GM12878 (cell line): ENCODE measurements around the gene RPS6KC1. TPM values are rescaled to one million over a fixed set of nuclear protein-coding genes. Genes with fewer than 3 reads are reported as not detected.

ENCODE experiments used
- ATAC-seq: fragments of 200-7000 bp; cut with Tn5 transposase; 3 replicates; pipeline ENCODE4 v1.9.1; 2020; ENCODE audit warnings: mild to moderate bottlenecking, moderate library complexity
- BruUV-seq: library from RNA; stranded (reverse); fragments of 400-500 nt; replicated peaks from 2 replicates; lab custom pipeline; 2021; lab: Mats Ljungman, UMichigan
- CTCF ChIA-PET: fragments of 300-600 bp; sonication (Branson Sonifier 250); formaldehyde crosslinking; extraction: SDS; loops from one replicate; lab custom pipeline; 2021; ENCODE audit warnings: inconsistent platforms; lab: Yijun Ruan, JAX
- POLR2A ChIA-PET: fragments of 350-600 bp; formaldehyde crosslinking; extraction: SDS; loops from one replicate; lab custom pipeline; 2021; ENCODE audit warnings: inconsistent platforms; lab: Charles Lee
- RAD21 ChIA-PET: fragments of 300-600 bp; sonication (Branson Sonifier 250); formaldehyde crosslinking; loops from one replicate; lab custom pipeline; 2023; ENCODE audit warnings: antibody characterized with exemption; ENCODE audit not compliant: unreplicated experiment; lab: Charles Lee
- SMC1A ChIA-PET: fragments of 300-600 bp; sonication (Branson Sonifier 250); formaldehyde crosslinking; loops from one replicate; lab custom pipeline; 2023; ENCODE audit not compliant: unreplicated experiment, uncharacterized antibody; lab: Charles Lee
- DNase-seq: peaks from one replicate; pipeline ENCODE4 v3.0.0-alpha.2; 2011; ENCODE audit warnings: low read depth, low spot score
- FAIRE-seq: peaks from 3 replicates; lab custom pipeline; 2011; peaks lifted over from hg19 to GRCh38; lab: Jason Lieb, UNC
- H2AFZ ChIP-seq: 2 replicates; pipeline ENCODE4 v1.6.0; 2011; ENCODE audit warnings: low read depth, low read length, control low read depth; ENCODE audit not compliant: control insufficient read depth
- H3K27ac ChIP-seq: 2 replicates; pipeline ENCODE4 v1.5.1; 2011; ENCODE audit warnings: control low read depth; ENCODE audit not compliant: control insufficient read depth, insufficient read depth
- H3K27me3 ChIP-seq, 2 experiments: replicated peaks in 1 of 2; 2 replicates each; pipeline versions ENCODE4 v1.6.0 to v1.6.1; 2011; ENCODE audit warnings: low read length in 1 of 2; ENCODE audit not compliant: control insufficient read depth in 2 of 2, insufficient read depth in 2 of 2
- H3K36me3 ChIP-seq, 2 experiments: 2 replicates each; pipeline ENCODE4 v1.5.1; 2011; ENCODE audit warnings: low read length in 1 of 2; ENCODE audit not compliant: control insufficient read depth in 2 of 2, insufficient read depth in 2 of 2
- H3K4me1 ChIP-seq: 2 replicates; pipeline ENCODE4 v1.6.1; 2011; ENCODE audit warnings: mild to moderate bottlenecking, low read length, moderate library complexity, mixed read lengths; ENCODE audit not compliant: control insufficient read depth, insufficient read depth
- H3K4me2 ChIP-seq: 2 replicates; pipeline ENCODE4 v1.6.0; 2011; ENCODE audit warnings: control low read depth; ENCODE audit not compliant: control insufficient read depth, insufficient read depth
- H3K4me3 ChIP-seq: fragments of 200-600 bp; sonication (generic); 2 replicates; pipeline ENCODE4 v1.5.1; 2016
- H3K79me2 ChIP-seq: 2 replicates; pipeline ENCODE4 v1.6.0; 2011; ENCODE audit warnings: low read length; ENCODE audit not compliant: control insufficient read depth, insufficient read depth
- H3K9ac ChIP-seq: 2 replicates; pipeline ENCODE4 v1.8.0; 2011; ENCODE audit warnings: low read length, control low read depth, mixed read lengths; ENCODE audit not compliant: control insufficient read depth, insufficient read depth
- H3K9me3 ChIP-seq: replicated peaks from 3 replicates; pipeline ENCODE4 v1.5.1; 2011; ENCODE audit warnings: mild to moderate bottlenecking, low read length; ENCODE audit not compliant: control insufficient read depth, insufficient read depth
- H4K20me1 ChIP-seq: 2 replicates; pipeline ENCODE4 v1.6.0; 2011; ENCODE audit not compliant: control insufficient read depth, insufficient read depth
- ATF7 ChIP-seq: fragments of 450-650 bp; IDR thresholded peaks from 2 replicates; pipeline ENCODE4 v1.6.1; 2016; ENCODE audit warnings: low read depth, mild to moderate bottlenecking
- CBX3 ChIP-seq: fragments of 200-600 bp; sonication (generic); IDR thresholded peaks from 2 replicates; pipeline ENCODE4 v1.6.1; 2016; ENCODE audit warnings: low read depth, borderline replicate concordance
- JUNB ChIP-seq: IDR thresholded peaks from 2 replicates; pipeline ENCODE4 v1.6.1; 2016; ENCODE audit warnings: antibody characterized with exemption, mild to moderate bottlenecking
- MEF2B ChIP-seq: fragments of 450-650 bp; IDR thresholded peaks from 2 replicates; pipeline ENCODE4 v1.6.1; 2018; ENCODE audit warnings: mild to moderate bottlenecking, moderate library complexity; ENCODE audit not compliant: partially characterized antibody, poor library complexity, severe bottlenecking
- MTA2 ChIP-seq: fragments of 450-650 bp; IDR thresholded peaks from 2 replicates; pipeline ENCODE4 v1.6.1; 2016; ENCODE audit warnings: low read depth, mild to moderate bottlenecking, moderate library complexity
- MYC ChIP-seq: IDR thresholded peaks from 2 replicates; pipeline ENCODE4 v1.6.1; 2011; ENCODE audit warnings: mild to moderate bottlenecking, low read length, moderate library complexity, inconsistent platforms; ENCODE audit not compliant: insufficient read depth, insufficient replicate concordance, insufficient read length, severe bottlenecking
- SMC3 ChIP-seq: IDR thresholded peaks from 2 replicates; pipeline ENCODE4 v1.6.1; 2011; ENCODE audit warnings: low read length, improper control_type of control experiment, borderline replicate concordance
- ZNF217 ChIP-seq: fragments of 450-650 bp; IDR thresholded peaks from 2 replicates; pipeline ENCODE4 v1.6.1; 2017; ENCODE audit warnings: antibody characterized with exemption, mild to moderate bottlenecking
- ZNF384 ChIP-seq: IDR thresholded peaks from 2 replicates; pipeline ENCODE4 v1.6.1; 2012; ENCODE audit warnings: low read depth, mild to moderate bottlenecking, low read length, improper control_type of control experiment, borderline replicate concordance
- WGBS: methylation state at CpG from one replicate; pipeline ENCODE4 v1.1.6; 2016; ENCODE audit warnings: low lambda C conversion rate; ENCODE audit not compliant: insufficient replicate concordance, insufficient coverage; ENCODE audit errors: missing lambda C conversion rate; 5-methylcytosine and 5-hydroxymethylcytosine counted together
- in situ Hi-C: fragments of 300-500 bp; cut with MboI; formaldehyde crosslinking; loops from 9 replicates; pipeline ENCODE4 v1.14.3; 2018; ENCODE audit warnings: mixed read lengths
- intact Hi-C: fragments of 100-400 bp; cut with micrococcal nuclease; formaldehyde crosslinking; loops from one replicate; pipeline ENCODE4 v1.14.2; 2022; ENCODE audit not compliant: unreplicated experiment
- polyA plus RNA-seq, 11 experiments: library from polyadenylated mRNA; depleted of rRNA in 4 of 11; unstranded in 6 of 11; stranded (reverse) in 5 of 11; fragments of >200 nt; fragmentation: Nextera tagmentation in 4 of 11; fragmentation: Illumina TruSeq in 1 of 11; extraction: Ambion mirVana in 4 of 11; extraction: Trizol in 1 of 11; gene quantifications; 1 replicate in 1 of 11; 2 replicates in 10 of 11; pipeline versions ENCODE4 v1.2.1 to v1.2.3, GENCODE V29; 2011 to 2016; ENCODE audit warnings: inconsistent platforms in 2 of 11, missing spikeins in 2 of 11, low read depth in 1 of 11
- total RNA-seq, 4 experiments: library from RNA; depleted of rRNA in 3 of 4; stranded (reverse); fragments of >200 nt in 3 of 4; fragmentation: Illumina TruSeq in 1 of 4; extraction: Trizol in 1 of 4; gene quantifications; 2 replicates each; pipeline versions ENCODE4 v1.2.1 to v1.2.3, GENCODE V29; 2013 to 2021
- TF ChIP-seq, protein P1 (sequence below): fragments of 450-650 bp; formaldehyde crosslinking; IDR thresholded peaks from 2 replicates; pipeline ENCODE4 v1.4.0; 2020; ENCODE audit warnings: mild to moderate bottlenecking, moderate library complexity
- TF ChIP-seq, protein P2 (sequence below): IDR thresholded peaks from 2 replicates; pipeline ENCODE4 v1.6.1; 2012; ENCODE audit warnings: low read length, inconsistent platforms
- TF ChIP-seq, protein P3 (sequence below): fragments of 450-650 bp; IDR thresholded peaks from 2 replicates; pipeline ENCODE4 v1.6.1; 2017; ENCODE audit warnings: low read depth, mild to moderate bottlenecking, moderate library complexity

RPS6KC1 gene
- total and polyA plus RNA-seq, 10 of the 15 experiments (the other 5 are each of a cell fraction or from before 2014, with no cell fraction given) = 2.9 to 17.3 (median 12.2) TPM

DNA sequence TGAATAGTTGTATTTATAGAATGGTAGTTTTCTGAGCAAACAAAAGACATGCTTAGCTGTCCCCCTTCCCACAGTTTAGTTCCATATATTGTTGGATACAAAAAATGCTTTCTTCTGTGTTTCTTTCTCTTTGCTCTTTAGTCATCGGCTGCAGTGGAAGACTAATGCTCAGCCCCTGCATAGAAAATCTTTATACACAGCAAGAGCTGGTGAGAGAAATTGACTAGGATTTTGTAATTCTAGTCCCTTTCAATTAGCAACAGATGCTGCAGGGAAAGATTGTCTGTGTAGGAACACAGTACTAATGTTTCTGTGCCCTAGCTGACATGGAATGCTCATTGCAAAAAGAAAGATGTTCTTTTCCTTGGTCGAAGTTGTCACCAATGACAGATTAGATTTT, 200.9 kb downstream of the RPS6KC1 start (continued):
- TF ChIP-seq, protein P1, sequence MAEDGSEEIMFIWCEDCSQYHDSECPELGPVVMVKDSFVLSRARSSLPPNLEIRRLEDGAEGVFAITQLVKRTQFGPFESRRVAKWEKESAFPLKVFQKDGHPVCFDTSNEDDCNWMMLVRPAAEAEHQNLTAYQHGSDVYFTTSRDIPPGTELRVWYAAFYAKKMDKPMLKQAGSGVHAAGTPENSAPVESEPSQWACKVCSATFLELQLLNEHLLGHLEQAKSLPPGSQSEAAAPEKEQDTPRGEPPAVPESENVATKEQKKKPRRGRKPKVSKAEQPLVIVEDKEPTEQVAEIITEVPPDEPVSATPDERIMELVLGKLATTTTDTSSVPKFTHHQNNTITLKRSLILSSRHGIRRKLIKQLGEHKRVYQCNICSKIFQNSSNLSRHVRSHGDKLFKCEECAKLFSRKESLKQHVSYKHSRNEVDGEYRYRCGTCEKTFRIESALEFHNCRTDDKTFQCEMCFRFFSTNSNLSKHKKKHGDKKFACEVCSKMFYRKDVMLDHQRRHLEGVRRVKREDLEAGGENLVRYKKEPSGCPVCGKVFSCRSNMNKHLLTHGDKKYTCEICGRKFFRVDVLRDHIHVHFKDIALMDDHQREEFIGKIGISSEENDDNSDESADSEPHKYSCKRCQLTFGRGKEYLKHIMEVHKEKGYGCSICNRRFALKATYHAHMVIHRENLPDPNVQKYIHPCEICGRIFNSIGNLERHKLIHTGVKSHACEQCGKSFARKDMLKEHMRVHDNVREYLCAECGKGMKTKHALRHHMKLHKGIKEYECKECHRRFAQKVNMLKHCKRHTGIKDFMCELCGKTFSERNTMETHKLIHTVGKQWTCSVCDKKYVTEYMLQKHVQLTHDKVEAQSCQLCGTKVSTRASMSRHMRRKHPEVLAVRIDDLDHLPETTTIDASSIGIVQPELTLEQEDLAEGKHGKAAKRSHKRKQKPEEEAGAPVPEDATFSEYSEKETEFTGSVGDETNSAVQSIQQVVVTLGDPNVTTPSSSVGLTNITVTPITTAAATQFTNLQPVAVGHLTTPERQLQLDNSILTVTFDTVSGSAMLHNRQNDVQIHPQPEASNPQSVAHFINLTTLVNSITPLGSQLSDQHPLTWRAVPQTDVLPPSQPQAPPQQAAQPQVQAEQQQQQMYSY = no peak

DNA sequence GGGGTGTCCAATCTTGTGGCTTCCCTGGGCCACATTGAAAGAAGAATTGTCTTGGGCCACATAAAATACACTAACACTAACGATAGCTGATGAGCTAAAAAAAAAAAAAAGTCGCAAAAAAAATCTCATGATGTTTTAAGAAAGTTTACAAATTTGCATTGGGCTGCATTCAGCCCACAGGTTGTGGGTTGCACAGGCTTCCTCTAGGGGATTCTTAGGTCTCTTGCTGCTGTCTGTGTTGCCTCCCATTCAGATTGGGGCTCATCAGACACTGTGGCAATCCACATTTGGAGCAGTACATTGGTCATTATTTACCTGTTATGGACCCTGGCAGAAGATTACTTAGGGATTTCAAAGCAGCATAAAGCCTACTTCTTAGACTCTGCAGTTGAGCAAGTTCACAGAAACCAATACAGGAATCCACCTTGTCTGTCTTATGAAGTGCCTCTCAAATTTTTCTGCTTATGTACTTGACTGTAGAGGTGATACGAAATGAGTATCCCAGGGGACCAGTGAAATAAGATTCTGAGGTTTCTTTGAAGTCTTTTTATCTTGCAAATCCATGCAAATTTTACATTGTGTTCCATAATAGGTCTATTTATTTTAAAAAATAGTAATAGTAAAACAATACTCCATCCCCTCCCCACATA, 205.5 kb downstream of the RPS6KC1 start:
- H3K4me2 ChIP-seq = no peak overlapping the region
- FAIRE-seq (no peak), DNase-seq (peak; percentile 16), ATAC-seq (peak; percentile 82)
- BruUV-seq = no TSS peak
- no peak overlapping the region for H3K27ac ChIP-seq
- CTCF ChIA-PET = interaction anchor here (1.3 to 1.4 kb wide), 2 partner anchors 13 to 866 kb away, joined by 3 read pairs; no protein-coding TSS in a partner anchor
- POLR2A ChIA-PET = interaction anchor here (0.6 kb wide), 1 partner anchor 571 kb away, joined by 3 read pairs; no protein-coding TSS in a partner anchor
- 2% methylated on average over 3 of the region's 3 CpGs for WGBS
- in situ Hi-C loops (no loop called here), intact Hi-C loops (no loop called here)
- no peaks in the 10 kb centered on the region for H3K9me3 ChIP-seq
- no peaks in the 10 kb centered on the region for H3K27me3 ChIP-seq
- RAD21 ChIA-PET = interaction anchor here (0.6 to 1.4 kb wide), 5 partner anchors 10 to 867 kb away, joined by 3 to 5 read pairs (median 4); no protein-coding TSS in a partner anchor
- no peak overlapping the region for H2AFZ ChIP-seq
- SMC1A ChIA-PET = interaction anchor here (0.7 to 1.4 kb wide), 5 partner anchors 15 to 866 kb away, joined by 3 to 4 read pairs (median 3); no protein-coding TSS in a partner anchor
- no peaks in the 10 kb centered on the region for H3K36me3 ChIP-seq
- H3K4me1 ChIP-seq = no peaks in the 10 kb centered on the region
- peak; percentile 79; the same call in 1 of the 2 replicates for TF ChIP-seq ZNF384
- TF ChIP-seq JUNB = no peak
- TF ChIP-seq, protein P2, sequence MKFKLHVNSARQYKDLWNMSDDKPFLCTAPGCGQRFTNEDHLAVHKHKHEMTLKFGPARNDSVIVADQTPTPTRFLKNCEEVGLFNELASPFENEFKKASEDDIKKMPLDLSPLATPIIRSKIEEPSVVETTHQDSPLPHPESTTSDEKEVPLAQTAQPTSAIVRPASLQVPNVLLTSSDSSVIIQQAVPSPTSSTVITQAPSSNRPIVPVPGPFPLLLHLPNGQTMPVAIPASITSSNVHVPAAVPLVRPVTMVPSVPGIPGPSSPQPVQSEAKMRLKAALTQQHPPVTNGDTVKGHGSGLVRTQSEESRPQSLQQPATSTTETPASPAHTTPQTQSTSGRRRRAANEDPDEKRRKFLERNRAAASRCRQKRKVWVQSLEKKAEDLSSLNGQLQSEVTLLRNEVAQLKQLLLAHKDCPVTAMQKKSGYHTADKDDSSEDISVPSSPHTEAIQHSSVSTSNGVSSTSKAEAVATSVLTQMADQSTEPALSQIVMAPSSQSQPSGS = no peak
- TF ChIP-seq SMC3 = no peak
- TF ChIP-seq MYC = no peak
- TF ChIP-seq MTA2 = no peak
- TF ChIP-seq MEF2B = peak; percentile 91
- TF ChIP-seq ZNF217 = no peak
- no peak for TF ChIP-seq CBX3
- peak; percentile 31; the same call in 1 of the 2 replicates for TF ChIP-seq ATF7
- TF ChIP-seq, protein P3, sequence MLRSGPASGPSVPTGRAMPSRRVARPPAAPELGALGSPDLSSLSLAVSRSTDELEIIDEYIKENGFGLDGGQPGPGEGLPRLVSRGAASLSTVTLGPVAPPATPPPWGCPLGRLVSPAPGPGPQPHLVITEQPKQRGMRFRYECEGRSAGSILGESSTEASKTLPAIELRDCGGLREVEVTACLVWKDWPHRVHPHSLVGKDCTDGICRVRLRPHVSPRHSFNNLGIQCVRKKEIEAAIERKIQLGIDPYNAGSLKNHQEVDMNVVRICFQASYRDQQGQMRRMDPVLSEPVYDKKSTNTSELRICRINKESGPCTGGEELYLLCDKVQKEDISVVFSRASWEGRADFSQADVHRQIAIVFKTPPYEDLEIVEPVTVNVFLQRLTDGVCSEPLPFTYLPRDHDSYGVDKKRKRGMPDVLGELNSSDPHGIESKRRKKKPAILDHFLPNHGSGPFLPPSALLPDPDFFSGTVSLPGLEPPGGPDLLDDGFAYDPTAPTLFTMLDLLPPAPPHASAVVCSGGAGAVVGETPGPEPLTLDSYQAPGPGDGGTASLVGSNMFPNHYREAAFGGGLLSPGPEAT = peak; percentile 51; the same call in 1 of the 2 replicates
- no peaks in the 10 kb centered on the region for H3K79me2 ChIP-seq
- H3K4me3 ChIP-seq = no peak overlapping the region
- H3K9ac ChIP-seq = no peak overlapping the region
- H4K20me1 ChIP-seq = no peaks in the 10 kb centered on the region
